Rectal smooth muscle tissue (tissue), 1 donor: ENCODE data around the gene PAK5.

Experiments
- H3K27ac ChIP-seq: one replicate; pipeline ENCODE4 v1.7.0; 2013; ENCODE audit warnings: low read depth, low read length, inconsistent platforms
- H3K27me3 ChIP-seq: one replicate; pipeline ENCODE4 v1.7.0; 2013; ENCODE audit warnings: low read length; ENCODE audit not compliant: control insufficient read depth, insufficient read depth
- H3K36me3 ChIP-seq: one replicate; pipeline ENCODE4 v1.7.0; 2013; ENCODE audit warnings: low read length; ENCODE audit not compliant: control insufficient read depth, insufficient read depth
- H3K4me1 ChIP-seq: one replicate; pipeline ENCODE4 v1.7.0; 2013; ENCODE audit warnings: low read length; ENCODE audit not compliant: control insufficient read depth, insufficient read depth
- H3K4me3 ChIP-seq: one replicate; pipeline ENCODE4 v1.7.0; 2013; ENCODE audit warnings: low read length
- H3K9ac ChIP-seq: one replicate; pipeline ENCODE4 v1.7.0; 2013; ENCODE audit warnings: low read length

PAK5 gene

DNA sequence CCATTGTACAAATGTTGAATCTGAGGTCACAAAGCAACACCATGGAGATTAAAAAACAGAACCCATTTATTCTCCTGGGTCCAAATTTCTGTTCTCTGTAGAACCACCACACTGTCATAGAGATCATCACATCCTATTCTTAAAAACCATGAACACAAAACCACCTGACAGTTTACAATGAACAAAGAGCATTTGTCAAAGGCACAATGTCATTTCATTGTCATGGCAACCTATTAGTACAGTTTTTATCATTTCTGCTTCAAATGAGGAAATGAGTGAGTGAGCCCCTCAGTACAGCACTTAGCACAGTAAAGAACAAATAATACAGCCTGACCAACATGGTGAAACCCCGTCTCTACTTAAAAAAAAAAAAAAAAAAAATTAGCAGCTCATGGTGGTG, 347.6 kb downstream of the PAK5 start:
- Histone ChIP-seq H3K9ac (no peak overlapping the region), H3K27me3 (no peaks in the 10 kb centered on the region), H3K4me1 (no peaks in the 10 kb centered on the region), H3K36me3 (no peaks in the 10 kb centered on the region), H3K27ac (no peak overlapping the region), H3K4me3 (no peak overlapping the region)

DNA sequence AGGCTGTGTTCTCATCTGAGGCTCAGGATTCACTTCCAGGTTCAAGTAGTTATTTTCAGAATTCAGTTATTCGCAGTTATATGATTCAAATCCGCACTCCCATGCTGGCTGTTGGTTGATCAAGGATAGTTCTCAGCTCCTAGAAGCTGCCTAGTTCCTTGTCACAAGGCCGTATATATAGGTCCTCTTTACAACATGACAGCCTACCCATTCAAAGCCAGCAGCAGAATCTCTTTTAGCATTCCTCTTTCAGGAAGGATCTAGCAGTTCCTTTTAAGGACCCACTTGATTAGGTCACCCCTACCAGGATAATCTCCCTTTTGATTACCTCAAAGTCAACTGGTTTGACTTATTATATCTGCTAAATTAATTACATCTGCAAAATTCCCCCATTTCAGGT, 348.2 kb downstream of the PAK5 start:
- H3K9ac ChIP-seq, result no peak overlapping the region
- H3K36me3 ChIP-seq, result no peaks in the 10 kb centered on the region
- H3K4me3 ChIP-seq, result no peak overlapping the region
- H3K27me3 ChIP-seq, result no peaks in the 10 kb centered on the region
- H3K4me1 ChIP-seq, result no peaks in the 10 kb centered on the region
- H3K27ac ChIP-seq, result no peak overlapping the region

DNA sequence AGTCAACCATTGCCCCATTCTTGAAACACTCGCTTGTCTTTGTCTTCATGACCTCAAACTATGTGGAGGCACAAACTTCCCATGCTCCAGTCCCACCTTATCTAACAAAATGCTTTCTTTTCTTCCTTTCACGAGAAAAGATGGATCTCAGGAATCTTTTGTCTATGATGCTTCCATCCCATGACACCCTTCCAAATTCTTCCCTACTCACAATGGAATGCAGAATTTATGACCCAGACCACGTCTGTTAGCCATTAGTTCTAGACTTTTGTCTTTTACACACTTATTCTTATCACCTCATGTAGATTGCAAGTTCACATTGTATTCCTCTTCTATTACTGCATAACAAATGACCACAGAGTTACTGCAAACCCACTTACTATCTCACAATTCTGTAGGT, 348.7 kb downstream of the PAK5 start:
- no peak overlapping the region for H3K27ac ChIP-seq

DNA sequence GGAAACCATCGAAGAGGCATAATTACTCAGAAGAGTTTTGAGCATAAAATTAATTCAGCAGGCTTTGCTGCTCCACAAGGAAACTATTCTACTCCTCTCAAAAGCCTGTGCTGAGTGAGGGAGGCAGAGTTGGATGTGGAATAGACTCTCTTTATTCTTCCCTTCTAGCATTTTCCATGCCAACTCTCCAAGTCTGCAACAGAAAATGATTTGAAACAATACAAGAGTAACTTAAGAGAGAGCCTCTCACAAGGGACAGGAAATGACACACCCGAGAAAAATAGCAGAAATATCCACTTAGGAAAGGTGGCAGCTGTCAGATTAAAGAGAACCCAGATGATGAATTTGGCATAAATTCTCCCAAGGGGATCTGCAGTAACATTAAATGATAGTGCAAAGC, 350.8 kb downstream of the PAK5 start:
- Histone ChIP-seq H3K27ac (no peak overlapping the region), H3K36me3 (no peaks in the 10 kb centered on the region), H3K9ac (no peak overlapping the region), H3K4me1 (no peaks in the 10 kb centered on the region), H3K4me3 (no peak overlapping the region), H3K27me3 (no peaks in the 10 kb centered on the region)

More for the DNA sequence above, 348.7 kb downstream of the PAK5 start:
- Histone ChIP-seq H3K9ac (no peak overlapping the region), H3K4me1 (no peaks in the 10 kb centered on the region), H3K4me3 (no peak overlapping the region), H3K27me3 (no peaks in the 10 kb centered on the region), H3K36me3 (no peaks in the 10 kb centered on the region)
